ENCODE results near the gene MTERF4. TPM values are rescaled to one million over a fixed set of nuclear protein-coding genes. Genes with fewer than 3 reads are reported as not detected.

Gene MTERF4
- total and polyA plus RNA-seq, 2 of the 13 experiments (the other 11 are each of a cell fraction or from before 2014, with no cell fraction given), result 50.5 to 59.8 TPM

- H3K36me3 ChIP-seq (replicated peaks in 1 of 2; ENCODE audit: control insufficient read depth in 1 of 2, insufficient read depth in 2 of 2, low read length in 2 of 2), result peaks cover 8 to 13% of the 10 kb centered on the region in 2 experiments; a peak in 4 of 5 replicates
- no TSS peak for BruUV-seq (replicated peaks)
- in situ Hi-C loops (cut with HindIII; ENCODE audit: extremely low pct_ligation_motif_present, low pct_unique_long_range_greater_than_20kb), result no loop called here
Observed at GRCh38 chr2:241142593-241142992, 40.5 kb upstream of the MTERF4 start.

More at GRCh38 chr2:241142593-241142992, 40.5 kb upstream of the MTERF4 start:
- FAIRE-seq, result peak; percentile 23
- Histone ChIP-seq H3K4me2 (ENCODE audit: low read depth, low read length) (no peak overlapping the region), H3K9me3 (ENCODE audit: low read length) (no peaks in the 10 kb centered on the region), H2AFZ (ENCODE audit: low read length) (no peak overlapping the region), H3K9ac (ENCODE audit: insufficient read depth, low read depth, low read length) (0 out of 2 replicates have a peak overlapping the region, but pooled peaks have one; percentile 4), H4K20me1 (ENCODE audit: insufficient read depth, low read length) (no peaks in the 10 kb centered on the region), H3K27ac (ENCODE audit: extremely low read length, insufficient read depth, low read length) (no peak overlapping the region), H3K79me2 (ENCODE audit: insufficient read depth, low read length) (peaks cover 2% of the 10 kb centered on the region), H3K4me1 (ENCODE audit: insufficient read depth, low read length) (peaks cover 20% of the 10 kb centered on the region), H3K4me3 (replicated peaks in 1 of 3; ENCODE audit: insufficient read depth in 1 of 3, low read depth in 2 of 3, low read length in 3 of 3) (no peak overlapping the region), H3K27me3 (ENCODE audit: control insufficient read depth in 1 of 2, insufficient read depth in 2 of 2, low read length in 2 of 2) (no peaks in the 10 kb centered on the region)
- no peak for TF ChIP-seq CERS6 (CRISPR knock-in tag; IDR thresholded peaks at IDR 0.05)
- TF ChIP-seq ZBTB33 (CRISPR knock-in tag; IDR thresholded peaks at IDR 0.05), result peak; percentile 96
- TF ChIP-seq POGZ (CRISPR knock-in tag; IDR thresholded peaks at IDR 0.05), result no peak
- TF ChIP-seq ZBTB44 (CRISPR knock-in tag; IDR thresholded peaks at IDR 0.05), result no peak
- no peak for TF ChIP-seq MED13 (CRISPR knock-in tag; IDR thresholded peaks at IDR 0.05)
- peak; percentile 29; the same call in 1 of the 2 replicates for TF ChIP-seq HNF4A (CRISPR knock-in tag; IDR thresholded peaks at IDR 0.05)
- peak; percentile 53; the same call in 1 of the 2 replicates for TF ChIP-seq ZBTB38 (CRISPR knock-in tag; IDR thresholded peaks at IDR 0.05)
- ChIA-PET POLR2A (no interaction called here), CTCF (ENCODE audit: low intra/inter-chr PET ratio, low total read pairs) (no interaction called here)
- WGBS (ENCODE audit: low lambda C conversion rate), result 87% methylated on average over 9 of the region's 9 CpGs
- no peak for DNase-seq (ENCODE audit: low spot score)
- intact Hi-C loops (cut with micrococcal nuclease; ENCODE audit: unreplicated experiment), result no loop called here
- ATAC-seq, result peak; percentile 56
